NCI-H1417 (cell line): ENCODE data around the gene COX14.

Experiments
- DNase-seq, 3 experiments: peaks; one replicate each; lab custom pipeline; 2025; lab: John Stamatoyannopoulos, UW

The COX14 gene

GRCh38 chr12:50084775-50085614 lies 27.0 kb upstream of the COX14 start, which contains the start of gene SMARCD1:
TSS of gene SMARCD1 (plus strand) at chr12:50085342. CDS start at chr12:50085370, 28 bp downstream.
- peak; percentile 93 to 97 (median 95) for DNase-seq

GRCh38 chr12:50085615-50086072 lies 26.4 kb upstream of the COX14 start:
- no peak for DNase-seq

- peak in 1 of 3 experiments; percentile 12 for DNase-seq
These were observed 25.9 kb upstream of the COX14 start for GRCh38 chr12:50086148-50086547.

GRCh38 chr12:50087151-50087550 lies 24.9 kb upstream of the COX14 start:
- no peak for DNase-seq

GRCh38 chr12:50087995-50088394 lies 24.0 kb upstream of the COX14 start:
- no peak for DNase-seq

GRCh38 chr12:50088577-50089335 lies 23.3 kb upstream of the COX14 start:
- peak; percentile 42 to 83 (median 78) for DNase-seq

- no peak for DNase-seq
These were observed 22.3 kb upstream of the COX14 start for GRCh38 chr12:50089730-50090129.

- no peak for DNase-seq
These were observed 21.6 kb upstream of the COX14 start for GRCh38 chr12:50090391-50090790.

- DNase-seq, result no peak
These were observed 14.1 kb upstream of the COX14 start for GRCh38 chr12:50097952-50098351.

- DNase-seq, result no peak
These were observed 12.6 kb upstream of the COX14 start for GRCh38 chr12:50099302-50100008.

- no peak for DNase-seq
These were observed 11.5 kb upstream of the COX14 start for GRCh38 chr12:50100561-50100960.

GRCh38 chr12:50101663-50102062 lies 10.4 kb upstream of the COX14 start:
- peak; percentile 4 to 45 (median 24) for DNase-seq

GRCh38 chr12:50102131-50102531 lies 9.9 kb upstream of the COX14 start:
- DNase-seq, result no peak

- DNase-seq, result no peak
These were observed 9.3 kb upstream of the COX14 start for GRCh38 chr12:50102646-50103309.

- DNase-seq, result no peak
These were observed 8.7 kb upstream of the COX14 start for GRCh38 chr12:50103351-50103750.

- peak; percentile 87 to 91 (median 91) for DNase-seq
These were observed 8.2 kb upstream of the COX14 start, which contains the start of gene GPD1 for GRCh38 chr12:50103767-50104321. TSS of gene GPD1 (plus strand) at chr12:50104008. CDS start at chr12:50104051, 43 bp downstream.

- no peak for DNase-seq
These were observed 7.3 kb upstream of the COX14 start for GRCh38 chr12:50104417-50105366.

GRCh38 chr12:50105913-50106450 lies 6.1 kb upstream of the COX14 start:
- no peak for DNase-seq

GRCh38 chr12:50106907-50107306 lies 5.1 kb upstream of the COX14 start:
- DNase-seq, result no peak
